Effector CD8-positive, alpha-beta T cell (primary cell): ENCODE data around the gene VTI1A.

Experiments used
- DNase-seq: peaks from one replicate; lab custom pipeline; 2025; lab: John Stamatoyannopoulos, UW

The VTI1A gene

DNA sequence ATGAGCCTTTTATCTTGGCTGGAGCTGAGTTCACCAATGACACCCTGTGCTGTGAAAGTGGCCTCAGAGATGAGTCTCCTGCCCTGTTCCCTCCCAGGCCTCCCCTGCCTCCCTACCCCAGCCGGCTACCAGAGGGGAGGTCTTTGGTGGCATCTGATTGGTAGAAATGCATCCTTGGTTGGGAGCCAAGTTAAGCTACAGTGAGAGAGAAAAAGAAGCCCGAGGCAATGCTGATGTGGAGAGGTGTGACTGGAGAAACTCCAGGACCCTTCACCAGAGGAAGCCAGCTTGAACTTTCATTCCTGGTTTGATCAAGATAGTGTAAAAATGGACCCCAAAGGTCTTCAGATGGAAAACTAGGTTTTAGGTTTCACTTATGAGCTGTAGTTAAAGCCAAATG is 311.9 kb downstream of the VTI1A start:
- no peak for DNase-seq

DNA sequence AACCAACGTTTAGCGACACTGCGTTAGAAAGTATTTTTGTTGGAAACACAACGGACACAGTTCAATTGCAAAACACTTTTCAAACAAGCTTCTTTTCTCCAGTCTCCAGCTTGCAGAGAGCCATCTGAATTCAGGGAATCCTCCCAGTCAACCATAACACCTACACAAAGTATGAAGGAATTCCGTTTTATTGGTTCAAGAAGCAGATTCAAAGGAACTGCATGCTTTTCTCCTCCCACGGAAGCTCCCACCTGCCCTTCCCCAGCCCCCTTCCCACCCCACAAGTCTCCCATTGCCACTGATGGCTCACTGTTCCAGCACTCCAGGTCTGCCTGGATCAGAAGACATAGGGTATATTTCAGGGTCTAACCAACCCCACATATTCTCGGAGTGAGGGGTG is 312.5 kb downstream of the VTI1A start:
- DNase-seq = no peak

DNA sequence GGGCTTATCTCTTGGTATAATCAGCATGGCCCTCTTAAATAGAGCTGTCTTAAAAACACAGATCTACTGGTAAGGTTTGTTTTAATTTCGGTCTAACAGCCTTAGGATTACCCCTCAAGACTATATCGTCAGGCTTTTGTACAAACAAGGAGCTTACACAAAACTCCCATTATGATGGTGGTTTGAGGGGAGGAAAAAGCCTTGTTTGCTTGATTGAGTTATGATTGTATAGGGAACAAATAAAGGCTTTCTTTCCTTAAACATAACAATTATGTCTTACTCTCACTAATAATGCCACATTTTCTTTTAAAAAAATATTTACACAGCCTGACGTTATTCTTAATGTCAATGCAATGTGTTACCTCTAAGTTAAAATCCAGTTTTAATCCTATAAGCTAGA is 314.2 kb downstream of the VTI1A start:
- DNase-seq = no peak

- DNase-seq = no peak
Measured at GRCh38 chr10:112763916-112764520, 317.0 kb downstream of the VTI1A start.

GRCh38 chr10:112765717-112766235 is 318.8 kb downstream of the VTI1A start:
- no peak for DNase-seq

DNA sequence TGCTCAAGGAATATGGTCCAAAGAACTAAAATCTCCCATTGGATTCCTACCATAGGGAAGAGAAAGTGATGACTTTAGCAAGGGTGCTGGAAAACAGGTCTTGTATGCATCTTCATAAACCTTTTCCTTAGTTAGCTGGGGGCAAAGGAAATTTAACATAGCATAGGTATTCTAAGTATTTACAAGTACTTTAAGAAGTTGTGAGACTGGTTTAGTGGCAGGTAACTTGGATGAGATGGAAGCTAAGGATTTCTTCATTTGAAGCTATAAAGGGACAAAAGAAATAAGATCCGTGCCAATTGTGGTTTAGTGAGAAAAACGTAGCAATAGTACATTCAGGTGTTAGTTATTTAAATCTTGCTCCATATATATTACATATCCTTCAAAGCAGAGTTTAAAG is 319.6 kb downstream of the VTI1A start:
- no peak for DNase-seq

DNA sequence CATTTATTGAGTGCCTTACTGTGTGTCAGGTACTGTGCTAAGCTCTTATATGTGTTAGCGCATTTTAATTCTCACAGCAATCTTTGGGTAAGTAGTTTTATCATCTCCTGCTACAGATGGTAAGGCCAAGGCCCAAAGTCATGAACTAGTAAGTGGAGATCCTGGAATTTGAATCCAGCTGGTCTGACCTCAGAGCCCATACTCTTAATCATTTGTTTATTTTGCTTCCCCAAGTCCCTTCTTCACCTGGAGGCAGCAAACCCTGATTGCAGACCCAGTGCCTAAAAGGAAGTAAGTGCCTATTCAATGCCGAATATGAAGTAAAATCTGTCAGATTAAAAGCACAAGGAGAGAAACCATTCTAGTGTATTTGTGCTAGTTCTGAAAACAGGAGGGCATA is 320.1 kb downstream of the VTI1A start:
- DNase-seq = no peak

DNA sequence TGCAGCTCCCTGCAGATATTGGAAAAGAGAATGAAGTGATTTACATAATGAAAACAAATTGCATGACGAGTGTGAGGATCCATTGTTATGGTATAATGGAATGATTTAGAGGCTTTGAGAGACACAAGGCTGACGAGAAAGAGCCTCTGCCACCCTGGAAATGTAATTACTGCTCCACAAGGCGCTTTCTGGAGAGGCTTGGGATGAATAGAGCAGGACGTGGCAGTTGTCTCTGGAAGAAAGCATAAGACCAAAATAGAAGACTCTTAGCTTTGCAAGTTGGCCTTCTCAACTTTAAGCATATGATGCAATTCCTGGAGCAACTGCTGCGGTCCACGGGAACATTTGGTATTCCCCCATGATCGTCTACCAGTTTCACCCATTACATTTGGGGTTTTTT is 321.1 kb downstream of the VTI1A start:
- DNase-seq = no peak

DNA sequence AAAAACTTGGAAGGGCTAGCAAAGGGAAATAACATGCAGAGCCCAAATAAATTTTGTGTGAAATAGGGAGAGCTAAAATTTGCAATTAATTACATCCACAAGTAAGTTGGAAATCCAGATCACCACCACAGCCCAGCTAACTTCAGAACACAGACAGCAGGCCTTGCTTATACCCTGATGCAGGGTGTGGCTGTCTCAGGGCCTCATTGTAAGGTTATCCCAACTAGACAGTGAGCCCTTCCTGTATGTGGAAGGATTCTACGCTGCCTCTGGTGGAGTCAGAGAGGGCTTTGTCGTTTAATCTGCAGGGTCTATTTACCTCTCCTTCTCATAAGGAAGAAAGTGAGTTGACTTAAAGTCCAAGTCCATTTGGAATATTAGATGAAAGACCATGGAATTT is 322.1 kb downstream of the VTI1A start:
- DNase-seq = no peak

DNA sequence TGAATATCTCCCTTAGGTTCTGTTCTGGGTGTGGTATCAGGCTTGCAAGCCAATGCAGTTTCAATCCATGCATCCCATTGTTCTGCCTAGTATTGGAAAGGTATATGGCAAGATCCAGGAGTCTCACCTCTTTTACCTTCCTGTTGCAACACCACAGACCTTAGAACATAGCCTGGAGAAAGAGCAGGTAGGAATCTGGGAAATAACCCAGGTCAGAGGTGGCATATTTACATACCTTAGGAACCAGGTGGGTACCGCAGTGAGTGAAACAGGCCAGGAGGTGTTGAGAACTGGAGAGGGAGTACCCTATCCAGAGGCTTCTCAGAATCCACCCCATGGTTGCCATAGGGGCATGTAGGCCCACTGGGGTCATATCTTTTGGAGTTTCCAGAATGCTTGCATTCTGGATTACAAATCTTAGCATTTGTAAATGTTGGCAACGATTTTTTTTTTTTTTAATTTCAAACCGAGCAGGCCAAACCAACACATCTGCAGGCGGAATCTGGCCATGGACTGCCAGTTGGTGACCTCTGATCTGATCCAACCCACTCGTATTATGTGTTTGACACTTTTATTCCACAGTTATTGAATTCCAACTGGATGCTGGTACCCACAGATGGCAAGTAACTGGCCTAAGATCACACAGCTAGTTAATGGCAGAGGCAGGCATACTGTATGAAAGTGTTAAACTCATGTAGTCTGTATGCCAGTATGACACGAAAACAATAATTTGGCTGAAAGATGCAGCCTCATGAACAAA is 322.8 kb downstream of the VTI1A start:
- DNase-seq = no peak

GRCh38 chr10:112771733-112772132 is 324.7 kb downstream of the VTI1A start:
- no peak for DNase-seq

- no peak for DNase-seq
Measured at GRCh38 chr10:112773783-112774182, 326.8 kb downstream of the VTI1A start.

DNA sequence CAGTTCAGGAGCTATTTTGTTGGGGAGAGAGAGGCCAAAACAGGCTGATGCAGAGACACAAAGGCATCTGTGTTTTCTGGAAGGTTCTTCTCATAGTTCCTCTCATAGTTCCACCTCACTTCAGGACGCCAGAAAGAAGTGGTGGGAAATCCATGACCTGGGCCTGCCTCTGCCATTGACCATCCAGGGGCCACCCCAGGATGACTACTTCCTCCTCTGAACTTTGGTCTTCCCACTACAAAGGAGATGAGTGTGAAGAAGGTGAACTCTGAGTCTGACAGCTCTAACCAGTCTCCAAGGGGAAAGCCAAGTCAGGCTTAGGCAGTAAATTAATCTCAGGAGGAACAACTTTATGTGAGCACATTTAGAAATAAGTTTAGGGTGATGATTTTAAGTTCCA is 327.2 kb downstream of the VTI1A start:
- DNase-seq = no peak

- no peak for DNase-seq
Measured at GRCh38 chr10:112774798-112775197, 327.8 kb downstream of the VTI1A start.

GRCh38 chr10:112775381-112775780 is 328.4 kb downstream of the VTI1A start:
- DNase-seq = no peak

- no peak for DNase-seq
Measured at GRCh38 chr10:112775892-112776674, 329.1 kb downstream of the VTI1A start.

DNA sequence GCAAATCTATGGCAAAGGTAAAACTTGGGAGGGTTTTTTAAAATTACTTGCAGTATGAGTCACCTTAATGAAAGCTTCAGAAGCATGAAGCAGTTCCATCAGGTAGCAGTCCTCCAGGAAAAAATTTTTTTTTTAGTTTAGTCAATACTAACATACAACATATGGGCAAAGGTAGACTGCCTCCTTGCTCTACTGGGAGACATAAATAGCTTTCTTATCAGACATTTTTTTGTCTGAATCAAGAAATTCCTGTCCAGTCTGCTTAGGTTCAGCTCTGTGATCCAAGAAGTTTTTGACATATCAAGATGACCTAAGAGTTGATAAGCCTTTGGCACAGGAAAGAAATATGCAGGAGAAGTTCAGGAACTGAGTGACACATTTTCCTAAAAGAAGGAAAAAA is 331.6 kb downstream of the VTI1A start:
- no peak for DNase-seq

DNA sequence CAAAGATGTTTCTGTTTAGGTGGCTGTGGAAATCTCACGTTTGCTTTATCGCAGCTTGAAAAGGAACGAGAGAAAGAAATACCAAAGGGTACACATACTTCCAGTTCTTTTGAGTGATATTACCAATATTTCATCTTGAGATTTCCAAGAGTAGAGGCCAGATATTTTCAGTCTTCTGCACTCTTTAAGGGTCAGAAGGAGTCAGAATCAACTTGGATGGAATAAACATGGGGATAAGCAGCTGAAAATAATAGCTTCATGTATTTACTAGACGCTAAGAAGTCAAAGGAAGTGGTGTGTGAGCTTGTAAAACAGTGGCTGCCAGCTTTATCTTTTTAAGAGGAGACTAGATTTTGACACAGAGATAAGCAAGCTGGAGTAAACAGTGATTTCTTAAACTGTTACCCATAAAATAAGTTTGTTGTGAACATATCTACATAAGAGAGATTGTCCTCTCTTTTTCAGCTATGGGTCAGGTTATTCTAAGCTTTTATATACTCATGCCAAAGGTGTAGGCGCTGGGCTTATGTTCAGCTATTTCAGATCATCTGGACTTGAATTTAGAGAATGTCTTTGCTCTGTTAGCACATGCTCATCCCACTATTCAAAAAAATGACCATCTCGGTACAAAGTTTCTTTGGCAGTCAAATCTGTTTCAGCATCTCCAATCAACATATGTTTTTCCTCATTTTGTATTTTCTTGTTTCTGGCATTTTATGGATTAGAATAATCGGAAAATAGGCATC is 332.2 kb downstream of the VTI1A start:
- no peak for DNase-seq

DNA sequence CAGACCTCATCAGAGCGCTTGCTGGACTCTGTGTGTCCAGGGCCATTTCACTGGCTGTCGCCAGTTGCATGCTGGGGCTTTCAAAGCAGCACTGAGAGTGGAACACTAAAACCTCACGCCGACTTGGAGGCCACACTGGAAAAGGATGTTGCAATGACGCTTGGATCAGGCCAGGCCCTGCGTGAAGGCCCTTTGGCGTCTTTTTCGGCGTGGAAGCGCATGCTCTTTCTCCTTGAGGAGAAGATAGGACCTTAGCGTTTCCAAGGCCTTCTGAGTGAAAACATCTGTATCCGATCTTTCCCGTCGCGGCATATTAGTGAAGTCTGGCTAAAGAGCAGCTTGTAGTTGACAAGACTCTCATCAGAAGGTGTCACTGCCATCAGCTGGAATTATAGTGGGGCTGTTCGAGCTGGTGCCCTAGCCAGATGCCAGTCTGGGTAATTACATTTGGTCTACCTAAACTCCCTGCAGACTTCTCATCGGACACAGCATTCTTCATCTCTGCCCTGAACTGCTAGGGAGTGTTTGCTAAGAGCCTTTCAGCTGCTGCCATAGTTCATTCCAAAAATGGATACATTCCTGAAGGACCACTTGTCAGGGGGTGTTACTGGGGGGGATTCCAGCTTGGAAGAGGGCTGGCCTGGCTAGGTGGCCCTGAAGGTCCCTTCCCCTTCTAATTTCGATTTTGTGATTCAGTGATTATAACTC is 335.3 kb downstream of the VTI1A start:
- no peak for DNase-seq

GRCh38 chr10:112783351-112784021 is 336.5 kb downstream of the VTI1A start:
- no peak for DNase-seq

GRCh38 chr10:112784022-112784461 is 337.0 kb downstream of the VTI1A start:
- DNase-seq = no peak
